Osteocyte (in vitro differentiated cells): ENCODE measurements around the gene TRAF3. TPM values are rescaled to one million over a fixed set of nuclear protein-coding genes. Genes with fewer than 3 reads are reported as not detected.
"Not testable (repeated sequence)": the region's sequence is repeated elsewhere in the genome, so short reads cannot be mapped to it uniquely, and the experiment has no call there.

Source experiments
- DNase-seq: peaks from one replicate; pipeline ENCODE4 v3.0.0; 2021; ENCODE audit warnings: mixed read lengths; ENCODE audit not compliant: unreplicated experiment; ENCODE audit errors: extremely low spot score
- H3K27ac Mint-ChIP-seq: one replicate; pipeline ENCODE4 v1.8.0; 2021; ENCODE audit warnings: mild to moderate bottlenecking, mixed read lengths; ENCODE audit not compliant: unreplicated experiment
- H3K27me3 Mint-ChIP-seq: one replicate; pipeline ENCODE4 v1.8.0; 2021; ENCODE audit warnings: mixed read lengths; ENCODE audit not compliant: unreplicated experiment
- H3K36me3 Mint-ChIP-seq: one replicate; pipeline ENCODE4 v1.8.0; 2021; ENCODE audit warnings: mixed read lengths; ENCODE audit not compliant: unreplicated experiment
- H3K4me1 Mint-ChIP-seq: one replicate; pipeline ENCODE4 v1.8.0; 2021; ENCODE audit warnings: mixed read lengths; ENCODE audit not compliant: unreplicated experiment
- H3K4me3 Mint-ChIP-seq: one replicate; pipeline ENCODE4 v1.8.0; 2021; ENCODE audit warnings: mild to moderate bottlenecking, moderate library complexity, mixed read lengths; ENCODE audit not compliant: unreplicated experiment
- H3K9me3 Mint-ChIP-seq: one replicate; pipeline ENCODE4 v1.8.0; 2021; ENCODE audit warnings: mixed read lengths; ENCODE audit not compliant: unreplicated experiment
- CTCF ChIP-seq: fragments of 200-600 bp; sonication (generic); IDR thresholded peaks from 2 replicates; pipeline ENCODE4 v1.5.0; 2021; ENCODE audit warnings: antibody characterized with exemption, mild to moderate bottlenecking, moderate library complexity
- total RNA-seq: library from RNA; stranded (reverse); gene quantifications from 2 replicates; pipeline ENCODE4 v1.2.1, GENCODE V29; 2021

Gene TRAF3
- total RNA-seq, 1 donor from 2014 or later = 15.9 TPM

- H3K4me1 Mint-ChIP-seq = peaks cover 17% of the 10 kb centered on the region
These were observed 86.1 kb downstream of the TRAF3 start for GRCh38 chr14:102863381-102863780.

GRCh38 chr14:102865916-102866315 is 88.7 kb downstream of the TRAF3 start:
- H3K27ac Mint-ChIP-seq, DNase-seq, H3K36me3 Mint-ChIP-seq, H3K4me3 Mint-ChIP-seq, H3K9me3 Mint-ChIP-seq, H3K27me3 Mint-ChIP-seq: not testable (repeated sequence)
- peaks cover 17% of the 10 kb centered on the region for H3K4me1 Mint-ChIP-seq

More at GRCh38 chr14:102863381-102863780, 86.1 kb downstream of the TRAF3 start:
- no peak overlapping the region for H3K4me3 Mint-ChIP-seq
- H3K36me3 Mint-ChIP-seq = peaks cover 4% of the 10 kb centered on the region
- DNase-seq = no peak
- H3K9me3 Mint-ChIP-seq = peaks cover 9% of the 10 kb centered on the region
- no peaks in the 10 kb centered on the region for H3K27me3 Mint-ChIP-seq
- H3K27ac Mint-ChIP-seq = no peak overlapping the region
- no peak for TF ChIP-seq CTCF

- peaks cover 17% of the 10 kb centered on the region for H3K4me1 Mint-ChIP-seq
- no peak for TF ChIP-seq CTCF
- peaks cover 6% of the 10 kb centered on the region for H3K36me3 Mint-ChIP-seq
- no peaks in the 10 kb centered on the region for H3K27me3 Mint-ChIP-seq
- no peak overlapping the region for H3K4me3 Mint-ChIP-seq
- DNase-seq = no peak
- H3K9me3 Mint-ChIP-seq = peaks cover 5% of the 10 kb centered on the region
- H3K27ac Mint-ChIP-seq = no peak overlapping the region
These were observed 89.9 kb downstream of the TRAF3 start for GRCh38 chr14:102866982-102867761.

GRCh38 chr14:102867826-102868580 is 90.8 kb downstream of the TRAF3 start:
- peaks cover 3% of the 10 kb centered on the region for H3K36me3 Mint-ChIP-seq
- no peak for TF ChIP-seq CTCF
- no peaks in the 10 kb centered on the region for H3K27me3 Mint-ChIP-seq
- H3K9me3 Mint-ChIP-seq = no peaks in the 10 kb centered on the region
- H3K4me1 Mint-ChIP-seq = peaks cover 17% of the 10 kb centered on the region
- no peak overlapping the region for H3K4me3 Mint-ChIP-seq
- DNase-seq = no peak
- H3K27ac Mint-ChIP-seq = no peak overlapping the region

- TF ChIP-seq CTCF = no peak
- H3K4me3 Mint-ChIP-seq = no peak overlapping the region
- H3K27ac Mint-ChIP-seq = no peak overlapping the region
- no peaks in the 10 kb centered on the region for H3K27me3 Mint-ChIP-seq
- H3K36me3 Mint-ChIP-seq = peaks cover 3% of the 10 kb centered on the region
- DNase-seq = no peak
- no peaks in the 10 kb centered on the region for H3K9me3 Mint-ChIP-seq
- peaks cover 10% of the 10 kb centered on the region for H3K4me1 Mint-ChIP-seq
These were observed 91.8 kb downstream of the TRAF3 start for GRCh38 chr14:102868956-102869547.
